Liver (tissue), 9 donors: Measurements from ENCODE around the gene LCN12. TPM values are rescaled to one million over a fixed set of nuclear protein-coding genes. Genes with fewer than 3 reads are reported as not detected.

Experiments
- DNase-seq: peaks from one replicate; pipeline ENCODE4 v3.0.0-alpha.2; 2017; ENCODE audit warnings: low spot score
- H3K27ac ChIP-seq, 2 donors: one replicate each; pipeline ENCODE4 v1.7.0; 2013; ENCODE audit warnings: inconsistent platforms in 2 of 2, low read length in 2 of 2, control low read depth in 1 of 2, low read depth in 1 of 2, mild to moderate bottlenecking in 1 of 2
- H3K27me3 ChIP-seq, 4 donors: one replicate each; pipeline versions ENCODE4 v1.6.1 to v1.7.0; 2013; ENCODE audit warnings: low read length in 3 of 4, inconsistent platforms in 1 of 4, mild to moderate bottlenecking in 1 of 4, moderate library complexity in 1 of 4; ENCODE audit not compliant: control insufficient read depth in 4 of 4, insufficient read depth in 4 of 4
- H3K36me3 ChIP-seq, 4 donors: one replicate each; pipeline versions ENCODE4 v1.6.1 to v1.7.0; 2013; ENCODE audit warnings: low read length in 3 of 4, mild to moderate bottlenecking in 3 of 4, low read depth in 1 of 4, moderate library complexity in 1 of 4; ENCODE audit not compliant: control insufficient read depth in 4 of 4, insufficient read depth in 3 of 4
- H3K4me1 ChIP-seq, 4 donors: one replicate each; pipeline versions ENCODE4 v1.6.1 to v1.7.0; 2013; ENCODE audit warnings: low read length in 3 of 4, mild to moderate bottlenecking in 3 of 4, moderate library complexity in 1 of 4; ENCODE audit not compliant: control insufficient read depth in 4 of 4, insufficient read depth in 4 of 4
- H3K4me3 ChIP-seq, 3 donors: one replicate each; pipeline versions ENCODE4 v1.6.1 to v1.7.0; 2013; ENCODE audit warnings: low read length in 3 of 3, control low read depth in 1 of 3, low read depth in 1 of 3, mild to moderate bottlenecking in 1 of 3
- H3K9ac ChIP-seq, 2 donors: one replicate each; pipeline ENCODE4 v1.7.0; 2013; ENCODE audit warnings: low read length in 2 of 2, mild to moderate bottlenecking in 2 of 2, moderate library complexity in 2 of 2, control low read depth in 1 of 2, low read depth in 1 of 2
- H3K9me3 ChIP-seq, 4 donors: one replicate each; pipeline versions ENCODE4 v1.6.1 to v1.7.0; 2013; ENCODE audit warnings: low read length in 3 of 4; ENCODE audit not compliant: control insufficient read depth in 4 of 4
- CTCF ChIP-seq: fragments of 150-350 bp; IDR thresholded peaks from 2 replicates; pipeline ENCODE4 v1.5.1; 2017; ENCODE audit warnings: improper control_type of control experiment, low read depth, low read length; ENCODE audit not compliant: missing input control
- EGR1 ChIP-seq, 2 donors: IDR thresholded peaks; 2 replicates each; pipeline ENCODE4 v1.6.1; 2016 to 2018; ENCODE audit warnings: antibody characterized with exemption in 2 of 2, low read depth in 2 of 2
- FOXA1 ChIP-seq: IDR thresholded peaks from 2 replicates; pipeline ENCODE4 v1.6.1; 2016; ENCODE audit warnings: antibody characterized with exemption
- FOXA2 ChIP-seq: IDR thresholded peaks from 2 replicates; pipeline ENCODE4 v1.6.1; 2016; ENCODE audit warnings: antibody characterized with exemption
- GABPA ChIP-seq, 2 donors: IDR thresholded peaks in 1 of 2; conservative IDR thresholded peaks in 1 of 2; 2 replicates each; pipeline ENCODE4 v1.6.1; 2016; ENCODE audit warnings: antibody characterized with exemption in 2 of 2, mild to moderate bottlenecking in 1 of 2, moderate library complexity in 1 of 2
- HNF4A ChIP-seq, 2 donors: conservative IDR thresholded peaks; 2 replicates each; pipeline ENCODE4 v1.6.1; 2016; ENCODE audit warnings: antibody characterized with exemption in 2 of 2, mild to moderate bottlenecking in 2 of 2
- HNF4G ChIP-seq: IDR thresholded peaks from 2 replicates; pipeline ENCODE4 v1.6.1; 2016; ENCODE audit warnings: antibody characterized with exemption
- JUND ChIP-seq, 2 donors: IDR thresholded peaks; 2 replicates each; pipeline ENCODE4 v1.6.1; 2016; ENCODE audit warnings: antibody characterized with exemption in 2 of 2
- MAX ChIP-seq: IDR thresholded peaks from 2 replicates; pipeline ENCODE4 v1.6.1; 2016; ENCODE audit warnings: antibody characterized with exemption
- NR2F2 ChIP-seq: IDR thresholded peaks from 2 replicates; pipeline ENCODE4 v1.6.1; 2016; ENCODE audit warnings: antibody characterized with exemption
- RAD21 ChIP-seq, 2 donors: IDR thresholded peaks; 2 replicates each; pipeline ENCODE4 v1.6.1; 2016; ENCODE audit warnings: antibody characterized with exemption in 2 of 2, mild to moderate bottlenecking in 2 of 2
- REST ChIP-seq: IDR thresholded peaks from 2 replicates; pipeline ENCODE4 v1.6.1; 2016; ENCODE audit warnings: antibody characterized with exemption, mild to moderate bottlenecking
- RXRA ChIP-seq, 2 donors: IDR thresholded peaks; 2 replicates each; pipeline ENCODE4 v1.6.1; 2017 to 2018; ENCODE audit warnings: antibody characterized with exemption in 2 of 2, mild to moderate bottlenecking in 1 of 2
- SP1 ChIP-seq: IDR thresholded peaks from 2 replicates; pipeline ENCODE4 v1.6.1; 2018; ENCODE audit warnings: antibody characterized with exemption, mild to moderate bottlenecking
- TAF1 ChIP-seq: conservative IDR thresholded peaks from 2 replicates; pipeline ENCODE4 v1.6.1; 2016; ENCODE audit warnings: antibody characterized with exemption, mild to moderate bottlenecking
- YY1 ChIP-seq: IDR thresholded peaks from 2 replicates; pipeline ENCODE4 v1.6.1; 2016; ENCODE audit warnings: antibody characterized with exemption, mild to moderate bottlenecking
- whole genome bisulfite sequencing: extraction: QIAGEN DNeasy Blood & Tissue Kit; methylation state at CpG from one replicate; pipeline ENCODE4 v1.1.7; 2013; 5-methylcytosine and 5-hydroxymethylcytosine counted together
- polyA plus RNA-seq, 2 donors: library from polyadenylated mRNA; stranded (reverse) in 1 of 2; unstranded in 1 of 2; fragments of 200-250 nt in 1 of 2; fragments of >200 nt in 1 of 2; fragmentation: Nextera tagmentation in 1 of 2; extraction: Ambion mirVana in 1 of 2; gene quantifications; one replicate each; pipeline versions ENCODE4 v1.2.1 to v1.2.3, GENCODE V29; 2013 to 2015
- total RNA-seq, 2 donors: library from RNA; depleted of rRNA; stranded (reverse); fragments of >200 nt; gene quantifications; one replicate each; pipeline ENCODE4 v1.2.3, GENCODE V29; 2014
- TF ChIP-seq, protein P1 (sequence below): IDR thresholded peaks from 2 replicates; pipeline ENCODE4 v1.6.1; 2016; ENCODE audit warnings: antibody characterized with exemption
- TF ChIP-seq, protein P2 (sequence below): IDR thresholded peaks from 2 replicates; pipeline ENCODE4 v1.6.1; 2016; ENCODE audit warnings: antibody characterized with exemption
- donor health status: healthy.
- donor health status: healthy.
- donor health status: healthy.
- donor health status: healthy.
- donor health status: healthy.

The LCN12 gene
- total and polyA plus RNA-seq, 4 donors, result 2.3 to 12.2 (median 6.2) TPM

- H3K36me3 ChIP-seq, result peaks cover 5 to 26% (median 6%) of the 10 kb centered on the region in 4 donors
- H3K9ac ChIP-seq, result no peak overlapping the region
- H3K9me3 ChIP-seq, result no peaks in the 10 kb centered on the region
- WGBS, result 80% methylated on average over 23 of the region's 23 CpGs
- H3K4me3 ChIP-seq, result no peak overlapping the region
- H3K27ac ChIP-seq, result no peak overlapping the region
- TF ChIP-seq TAF1 (no peak), CTCF (no peak), RAD21 (IDR thresholded peaks at IDR 0.05) (no peak), RXRA (IDR thresholded peaks at IDR 0.05) (no peak), EGR1 (IDR thresholded peaks at IDR 0.05; ENCODE audit: low read depth in 2 of 2) (no peak), YY1 (no peak), HNF4A (conservative IDR thresholded peaks at IDR 0.05) (no peak), GABPA (IDR thresholded peaks at IDR 0.05 in 1 of 2, conservative IDR thresholded peaks at IDR 0.05 in 1 of 2) (no peak), MAX (no peak), FOXA2 (no peak), HNF4G (no peak), SP1 (no peak)
- TF ChIP-seq, protein P1, sequence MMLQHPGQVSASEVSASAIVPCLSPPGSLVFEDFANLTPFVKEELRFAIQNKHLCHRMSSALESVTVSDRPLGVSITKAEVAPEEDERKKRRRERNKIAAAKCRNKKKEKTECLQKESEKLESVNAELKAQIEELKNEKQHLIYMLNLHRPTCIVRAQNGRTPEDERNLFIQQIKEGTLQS, result no peak
- no peaks in the 10 kb centered on the region for H3K27me3 ChIP-seq
- H3K4me1 ChIP-seq, result no peaks in the 10 kb centered on the region
- peak; percentile 32 for DNase-seq
Measured at GRCh38 chr9:136927343-136928271, 24.5 kb upstream of the LCN12 start.

- H3K27me3 ChIP-seq, result no peaks in the 10 kb centered on the region
- H3K4me3 ChIP-seq, result no peak overlapping the region
- H3K27ac ChIP-seq, result no peak overlapping the region
- no peak overlapping the region for H3K9ac ChIP-seq
- no peaks in the 10 kb centered on the region for H3K9me3 ChIP-seq
- peak; percentile 28 for DNase-seq
- WGBS, result 91% methylated on average over 9 of the region's 9 CpGs
- H3K36me3 ChIP-seq, result peaks cover 5 to 26% (median 6%) of the 10 kb centered on the region in 4 donors
- no peaks in the 10 kb centered on the region for H3K4me1 ChIP-seq
- no peak for TF ChIP-seq MAX
- no peak for TF ChIP-seq FOXA1
- no peak for TF ChIP-seq NR2F2
- TF ChIP-seq, protein P2, sequence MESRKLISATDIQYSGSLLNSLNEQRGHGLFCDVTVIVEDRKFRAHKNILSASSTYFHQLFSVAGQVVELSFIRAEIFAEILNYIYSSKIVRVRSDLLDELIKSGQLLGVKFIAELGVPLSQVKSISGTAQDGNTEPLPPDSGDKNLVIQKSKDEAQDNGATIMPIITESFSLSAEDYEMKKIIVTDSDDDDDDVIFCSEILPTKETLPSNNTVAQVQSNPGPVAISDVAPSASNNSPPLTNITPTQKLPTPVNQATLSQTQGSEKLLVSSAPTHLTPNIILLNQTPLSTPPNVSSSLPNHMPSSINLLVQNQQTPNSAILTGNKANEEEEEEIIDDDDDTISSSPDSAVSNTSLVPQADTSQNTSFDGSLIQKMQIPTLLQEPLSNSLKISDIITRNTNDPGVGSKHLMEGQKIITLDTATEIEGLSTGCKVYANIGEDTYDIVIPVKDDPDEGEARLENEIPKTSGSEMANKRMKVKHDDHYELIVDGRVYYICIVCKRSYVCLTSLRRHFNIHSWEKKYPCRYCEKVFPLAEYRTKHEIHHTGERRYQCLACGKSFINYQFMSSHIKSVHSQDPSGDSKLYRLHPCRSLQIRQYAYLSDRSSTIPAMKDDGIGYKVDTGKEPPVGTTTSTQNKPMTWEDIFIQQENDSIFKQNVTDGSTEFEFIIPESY, result no peak
- no peak for TF ChIP-seq JUND (IDR thresholded peaks at IDR 0.05)
- no peak for TF ChIP-seq HNF4G
- TF ChIP-seq FOXA2, result no peak
- TF ChIP-seq YY1, result no peak
- TF ChIP-seq REST, result no peak
- no peak for TF ChIP-seq RXRA (IDR thresholded peaks at IDR 0.05)
- TF ChIP-seq HNF4A (conservative IDR thresholded peaks at IDR 0.05), result no peak
- no peak for TF ChIP-seq RAD21 (IDR thresholded peaks at IDR 0.05)
- no peak for TF ChIP-seq GABPA (IDR thresholded peaks at IDR 0.05 in 1 of 2, conservative IDR thresholded peaks at IDR 0.05 in 1 of 2)
- no peak for TF ChIP-seq SP1
- TF ChIP-seq EGR1 (IDR thresholded peaks at IDR 0.05; ENCODE audit: low read depth in 2 of 2), result no peak
- no peak for TF ChIP-seq CTCF
- no peak for TF ChIP-seq TAF1
Measured at GRCh38 chr9:136928591-136928990, 23.5 kb upstream of the LCN12 start.
